T-cell (primary cell): Measurements from ENCODE around the gene EML6. TPM values are rescaled to one million over a fixed set of nuclear protein-coding genes. Genes with fewer than 3 reads are reported as not detected.

Experiments used
- ATAC-seq, 4 experiments: fragments of 200-7000 bp in 3 of 4; fragments of 150-1000 bp in 1 of 4; cut with Tn5 transposase; replicated peaks in 1 of 4; 1 replicate in 3 of 4; 2 replicates in 1 of 4; pipeline ENCODE4 v1.10.0; 2021; ENCODE audit warnings: moderate library complexity in 3 of 4, mild to moderate bottlenecking in 2 of 4, moderate number of reproducible peaks in 1 of 4
- CTCF ChIA-PET, 2 donors: fragments of 300-600 bp; sonication (Branson Sonifier 250); formaldehyde crosslinking; loops; one replicate each; lab custom pipeline; 2022; ENCODE audit warnings: antibody characterized with exemption in 2 of 2; lab: Charles Lee
- POLR2A ChIA-PET, 2 donors: fragments of 300-600 bp; sonication (Branson Sonifier 250); formaldehyde crosslinking; loops; one replicate each; lab custom pipeline; 2022; ENCODE audit warnings: antibody characterized with exemption in 2 of 2; lab: Charles Lee
- DNase-seq, 35 experiments: peaks; one replicate each; pipeline versions ENCODE4 v3.0.0 to v3.0.0-alpha.2; 2013 to 2023
- H3K27ac ChIP-seq: one replicate; pipeline ENCODE4 v1.5.1; 2013; ENCODE audit warnings: low read length
- H3K27me3 ChIP-seq, 2 experiments: replicated peaks in 1 of 2; 1 replicate in 1 of 2; 2 replicates in 1 of 2; pipeline versions ENCODE4 v1.6.1 to v1.7.0; 2013; ENCODE audit warnings: low read length in 1 of 2, mixed read lengths in 1 of 2; ENCODE audit not compliant: control insufficient read depth in 2 of 2, insufficient read depth in 2 of 2; ENCODE audit errors: extremely low read depth in 1 of 2
- H3K36me3 ChIP-seq, 2 donors: 1 replicate in 1 of 2; 2 replicates in 1 of 2; pipeline versions ENCODE4 v1.6.1 to v1.7.0; 2013; ENCODE audit warnings: low read length in 1 of 2; ENCODE audit not compliant: control insufficient read depth in 2 of 2, insufficient read depth in 1 of 2; ENCODE audit errors: extremely low read depth in 1 of 2
- H3K4me1 ChIP-seq, 2 experiments: 1 replicate in 1 of 2; 2 replicates in 1 of 2; pipeline versions ENCODE4 v1.6.1 to v1.7.0; 2013; ENCODE audit warnings: low read length in 2 of 2, mixed read lengths in 1 of 2; ENCODE audit not compliant: insufficient read depth in 2 of 2, control insufficient read depth in 1 of 2; ENCODE audit errors: extremely low read depth in 1 of 2
- H3K4me3 ChIP-seq, 2 donors: 1 replicate in 1 of 2; 2 replicates in 1 of 2; pipeline versions ENCODE4 v1.5.1 to v1.7.0; 2013; ENCODE audit warnings: mild to moderate bottlenecking in 2 of 2, low read length in 1 of 2, moderate library complexity in 1 of 2; ENCODE audit not compliant: control insufficient read depth in 1 of 2; ENCODE audit errors: extremely low read depth in 1 of 2
- H3K9me3 ChIP-seq: 2 replicates; pipeline ENCODE4 v1.7.0; 2013
- H3K27ac Mint-ChIP-seq, 2 donors: one replicate each; pipeline ENCODE4 v1.8.0; 2020 to 2021; ENCODE audit warnings: mild to moderate bottlenecking in 2 of 2, mixed read lengths in 2 of 2
- H3K27me3 Mint-ChIP-seq, 2 donors: one replicate each; pipeline ENCODE4 v1.8.0; 2021 to 2022; ENCODE audit warnings: mixed read lengths in 2 of 2
- H3K36me3 Mint-ChIP-seq: one replicate; pipeline ENCODE4 v1.8.0; 2021; ENCODE audit warnings: mixed read lengths
- H3K4me1 Mint-ChIP-seq, 3 donors: one replicate each; pipeline ENCODE4 v1.8.0; 2020 to 2022; ENCODE audit warnings: mixed read lengths in 3 of 3, mild to moderate bottlenecking in 1 of 3
- H3K4me3 Mint-ChIP-seq, 3 donors: one replicate each; pipeline ENCODE4 v1.8.0; 2020 to 2022; ENCODE audit warnings: mild to moderate bottlenecking in 3 of 3, mixed read lengths in 3 of 3, moderate library complexity in 3 of 3
- H3K9me3 Mint-ChIP-seq, 3 donors: one replicate each; pipeline ENCODE4 v1.8.0; 2020 to 2022; ENCODE audit warnings: mixed read lengths in 3 of 3
- WGBS: methylation state at CpG from one replicate; pipeline ENCODE4 v1.1.5; 2013; ENCODE audit warnings: missing lambda C conversion rate; ENCODE audit not compliant: insufficient coverage; 5-methylcytosine and 5-hydroxymethylcytosine counted together
- total RNA-seq, 35 experiments: library from RNA in 6 of 35; stranded (reverse) in 6 of 35; fragments of 120-200 nt in 1 of 35; gene quantifications; one replicate each; pipeline versions ENCODE4 v1.2.1 to v1.2.4 and lab custom pipeline; 2013 to 2026

The EML6 gene
- total RNA-seq, 5 donors from 2014 or later (not counting 1 experiment from before 2014, with no cell fraction given), result 1.3 to 2.6 (median 1.8) TPM

DNA sequence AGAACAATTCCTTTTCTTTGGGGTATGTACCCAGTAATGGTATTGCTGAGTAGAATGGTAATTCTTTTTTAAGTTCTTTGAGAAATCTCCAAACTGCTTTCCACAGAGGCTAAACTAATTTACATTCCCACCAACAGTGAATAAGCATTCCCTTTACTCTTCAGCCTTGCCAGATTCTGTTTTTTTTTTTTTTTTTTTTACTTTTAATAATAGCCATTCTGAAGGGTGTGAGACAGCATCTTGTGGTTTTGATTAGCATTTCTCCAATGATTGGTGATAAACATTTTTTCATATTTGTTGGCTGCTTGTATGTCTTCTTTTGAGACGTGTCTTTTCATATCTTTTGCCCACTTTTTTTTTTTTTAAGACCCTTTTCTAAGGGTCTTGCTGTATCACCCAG lies 189.4 kb downstream of the EML6 start:
- H3K4me1 ChIP-seq, result no peaks in the 10 kb centered on the region

GRCh38 chr2:54914637-54915036 lies 191.2 kb downstream of the EML6 start:
- no peaks in the 10 kb centered on the region for H3K4me1 ChIP-seq
- no peak overlapping the region for H3K27ac ChIP-seq
- Mint-ChIP-seq H3K4me3 (no peak overlapping the region), H3K27ac (no peak overlapping the region), H3K36me3 (peaks cover 4% of the 10 kb centered on the region), H3K27me3 (peaks cover 3 to 5% of the 10 kb centered on the region in 2 donors), H3K4me1 (peaks cover 0 to 2% (median 0%) of the 10 kb centered on the region in 3 donors), H3K9me3 (no peaks in the 10 kb centered on the region)
- DNase-seq (no peak), ATAC-seq (no peak)
- POLR2A ChIA-PET, result no interaction called here
- CTCF ChIA-PET, result interaction anchor here in 1 of 2 donors (1.1 kb wide), 1 partner anchor 61 kb away, joined by 3 read pairs; no protein-coding TSS in a partner anchor
- WGBS, result 78% methylated on average over 1 of the region's 2 CpGs
- H3K36me3 ChIP-seq, result no peaks in the 10 kb centered on the region
- H3K27me3 ChIP-seq, result no peaks in the 10 kb centered on the region
- H3K4me3 ChIP-seq, result no peak overlapping the region
- no peaks in the 10 kb centered on the region for H3K9me3 ChIP-seq

More for the DNA sequence above, 189.4 kb downstream of the EML6 start:
- Histone ChIP-seq H3K27ac (no peak overlapping the region), H3K9me3 (no peaks in the 10 kb centered on the region), H3K36me3 (no peaks in the 10 kb centered on the region), H3K27me3 (no peaks in the 10 kb centered on the region), H3K4me3 (no peak overlapping the region)
- ATAC-seq, result no peak
- no peak for DNase-seq
- POLR2A ChIA-PET, result no interaction called here
- H3K4me3 Mint-ChIP-seq, result no peak overlapping the region
- no CpG with 5 or more reads among the region's 1 CpG for WGBS
- CTCF ChIA-PET, result no interaction called here
- H3K36me3 Mint-ChIP-seq, result peaks cover 3% of the 10 kb centered on the region
- no peaks in the 10 kb centered on the region for H3K4me1 Mint-ChIP-seq
- H3K27ac Mint-ChIP-seq, result no peak overlapping the region
- H3K9me3 Mint-ChIP-seq, result no peaks in the 10 kb centered on the region
- peaks cover 0 to 3% of the 10 kb centered on the region in 2 donors for H3K27me3 Mint-ChIP-seq

DNA sequence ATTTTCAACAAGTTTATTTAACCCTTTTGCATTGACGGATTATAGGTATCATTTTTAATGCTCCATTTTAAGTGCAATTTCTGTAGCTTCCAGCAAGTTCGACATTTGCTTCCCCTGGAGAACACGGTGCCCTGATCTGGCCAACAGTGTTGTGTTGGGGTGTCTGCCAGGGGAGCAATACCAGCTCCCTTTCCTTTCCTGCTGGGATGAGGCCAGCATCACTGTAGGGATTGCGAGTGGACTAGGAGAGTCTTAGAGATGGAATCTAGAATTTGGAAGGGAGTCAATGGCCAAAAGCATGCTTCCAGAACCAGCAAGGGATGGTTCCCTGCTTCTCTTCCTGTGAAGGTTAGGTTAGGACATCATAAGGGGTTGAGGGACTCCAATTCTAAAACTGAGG lies 191.6 kb downstream of the EML6 start:
- no peaks in the 10 kb centered on the region for H3K27me3 ChIP-seq
- no peaks in the 10 kb centered on the region for H3K36me3 ChIP-seq
- DNase-seq, result no peak
- Mint-ChIP-seq H3K36me3 (peaks cover 4% of the 10 kb centered on the region), H3K27me3 (peaks cover 3 to 5% of the 10 kb centered on the region in 2 donors), H3K4me1 (peaks cover 0 to 2% (median 0%) of the 10 kb centered on the region in 3 donors), H3K9me3 (no peaks in the 10 kb centered on the region), H3K27ac (no peak overlapping the region), H3K4me3 (no peak overlapping the region)
- no peak overlapping the region for H3K27ac ChIP-seq
- no peak overlapping the region for H3K4me3 ChIP-seq
- 100% methylated on average over 2 of the region's 4 CpGs for WGBS
- ATAC-seq, result no peak
- POLR2A ChIA-PET, result no interaction called here
- CTCF ChIA-PET, result interaction anchor here in 1 of 2 donors (1.1 kb wide), 1 partner anchor 61 kb away, joined by 3 read pairs; no protein-coding TSS in a partner anchor
- no peaks in the 10 kb centered on the region for H3K9me3 ChIP-seq
- no peaks in the 10 kb centered on the region for H3K4me1 ChIP-seq

DNA sequence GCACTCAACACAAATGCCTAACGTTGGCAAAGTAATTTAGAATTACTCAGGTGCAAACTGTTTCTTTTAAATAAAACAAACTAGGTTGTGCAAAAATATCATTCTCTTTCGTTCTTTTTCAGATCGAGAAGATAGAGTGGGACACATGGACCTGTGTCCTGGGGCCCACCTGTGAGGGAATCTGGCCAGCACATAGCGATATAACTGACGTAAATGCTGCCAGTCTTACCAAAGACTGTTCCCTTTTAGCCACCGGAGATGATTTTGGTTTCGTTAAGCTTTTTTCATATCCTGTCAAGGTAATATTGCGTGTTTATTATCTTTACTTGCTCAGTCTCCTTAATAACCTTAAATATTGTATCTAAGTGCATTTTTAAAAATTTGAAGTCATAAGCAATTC lies 193.2 kb downstream of the EML6 start:
- Histone ChIP-seq H3K4me3 (no peak overlapping the region), H3K27me3 (no peaks in the 10 kb centered on the region), H3K27ac (no peak overlapping the region), H3K9me3 (no peaks in the 10 kb centered on the region), H3K4me1 (no peaks in the 10 kb centered on the region), H3K36me3 (no peaks in the 10 kb centered on the region)
- POLR2A ChIA-PET, result interaction anchor here in 1 of 2 donors (0.6 kb wide), 1 partner anchor 25 kb away, joined by 5 read pairs; no protein-coding TSS in a partner anchor
- no peak overlapping the region for H3K4me3 Mint-ChIP-seq
- ATAC-seq (no peak), DNase-seq (no peak)
- peaks cover 0 to 2% (median 0%) of the 10 kb centered on the region in 3 donors for H3K4me1 Mint-ChIP-seq
- H3K27me3 Mint-ChIP-seq, result peaks cover 3 to 9% of the 10 kb centered on the region in 2 donors
- H3K27ac Mint-ChIP-seq, result no peak overlapping the region
- WGBS, result 96% methylated on average over 4 of the region's 8 CpGs
- H3K9me3 Mint-ChIP-seq, result peaks cover 0 to 9% (median 6%) of the 10 kb centered on the region in 3 donors
- CTCF ChIA-PET, result no interaction called here
- H3K36me3 Mint-ChIP-seq, result peaks cover 7% of the 10 kb centered on the region

DNA sequence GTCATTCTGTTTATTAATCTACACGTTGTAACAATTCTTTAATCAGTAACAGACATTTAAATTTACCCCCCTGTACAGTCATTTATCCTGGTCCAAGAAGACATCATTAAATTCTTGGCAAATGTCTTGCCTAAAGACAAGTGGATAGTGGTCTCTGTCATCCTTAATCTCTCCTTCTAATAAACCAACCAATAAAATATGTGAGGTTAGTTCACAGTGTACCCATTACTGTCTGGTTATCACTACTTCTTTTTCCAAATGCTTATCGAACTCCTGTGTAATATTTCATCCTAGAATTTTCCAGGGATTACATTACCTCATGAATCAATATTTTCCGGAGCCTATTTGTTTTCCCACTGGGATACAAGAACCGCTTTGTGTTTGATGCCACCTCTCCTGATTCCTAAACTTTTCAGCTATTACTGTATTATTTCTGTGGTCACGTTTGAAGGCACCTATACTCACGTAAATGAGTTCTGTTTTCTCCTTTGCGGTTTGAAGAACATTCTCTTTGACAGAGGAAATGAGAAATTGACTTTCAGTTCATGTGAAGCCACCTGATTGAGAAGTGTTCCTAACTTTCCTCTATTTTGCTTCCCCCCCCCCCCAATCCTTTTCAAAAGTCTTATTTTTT lies 195.3 kb downstream of the EML6 start:
- no peaks in the 10 kb centered on the region for H3K9me3 ChIP-seq
- H3K4me3 Mint-ChIP-seq, result no peak overlapping the region
- no peaks in the 10 kb centered on the region for H3K27me3 ChIP-seq
- ATAC-seq (no peak), DNase-seq (no peak)
- WGBS, result 88% methylated on average over 1 of the region's 7 CpGs
- H3K36me3 ChIP-seq, result no peaks in the 10 kb centered on the region
- peaks cover 8 to 9% of the 10 kb centered on the region in 2 donors for H3K27me3 Mint-ChIP-seq
- peaks cover 0 to 2% (median 0%) of the 10 kb centered on the region in 3 donors for H3K4me1 Mint-ChIP-seq
- peaks cover 4 to 9% (median 6%) of the 10 kb centered on the region in 3 donors for H3K9me3 Mint-ChIP-seq
- CTCF ChIA-PET, result no interaction called here
- no peaks in the 10 kb centered on the region for H3K4me1 ChIP-seq
- H3K27ac ChIP-seq, result no peak overlapping the region
- POLR2A ChIA-PET, result interaction anchor here in 1 of 2 donors (0.6 kb wide), 1 partner anchor 47 kb away, joined by 4 read pairs; no protein-coding TSS in a partner anchor
- H3K4me3 ChIP-seq, result no peak overlapping the region
- H3K36me3 Mint-ChIP-seq, result peaks cover 7% of the 10 kb centered on the region
- H3K27ac Mint-ChIP-seq, result no peak overlapping the region

DNA sequence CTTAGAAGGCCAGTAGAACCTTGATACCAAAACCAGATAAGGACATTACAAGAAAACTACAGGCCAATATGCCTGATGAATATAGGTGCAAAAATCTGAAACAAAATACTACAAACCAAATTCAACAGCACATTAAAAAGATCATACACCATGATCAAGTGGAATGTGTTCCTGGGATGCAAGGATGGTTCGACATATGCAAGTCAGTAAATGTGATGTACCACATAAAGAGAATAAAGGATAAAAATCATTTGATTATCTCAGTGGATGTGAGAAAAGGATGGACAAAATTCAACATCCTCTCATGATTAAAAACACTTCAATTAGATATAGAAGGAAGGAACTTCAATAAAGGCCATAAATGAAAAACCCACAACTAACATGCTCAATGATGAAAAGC lies 197.2 kb downstream of the EML6 start:
- POLR2A ChIA-PET, result no interaction called here
- peaks cover 7% of the 10 kb centered on the region for H3K36me3 Mint-ChIP-seq

More for the DNA sequence above, 197.2 kb downstream of the EML6 start:
- DNase-seq (no peak), ATAC-seq (no peak)
- Histone ChIP-seq H3K27ac (no peak overlapping the region), H3K36me3 (no peaks in the 10 kb centered on the region), H3K4me1 (no peaks in the 10 kb centered on the region), H3K4me3 (no peak overlapping the region), H3K27me3 (peaks cover 0 to 2% of the 10 kb centered on the region in 2 experiments), H3K9me3 (no peaks in the 10 kb centered on the region)
- Mint-ChIP-seq H3K4me1 (peaks cover 0 to 2% (median 0%) of the 10 kb centered on the region in 3 donors), H3K27me3 (peaks cover 7 to 11% of the 10 kb centered on the region in 2 donors), H3K4me3 (no peak overlapping the region), H3K9me3 (peaks cover 4 to 9% (median 6%) of the 10 kb centered on the region in 3 donors), H3K27ac (no peak overlapping the region)
- no CpG with 5 or more reads among the region's 1 CpG for WGBS
- CTCF ChIA-PET, result no interaction called here
